ENCODE data around the gene SETX.

DNA sequence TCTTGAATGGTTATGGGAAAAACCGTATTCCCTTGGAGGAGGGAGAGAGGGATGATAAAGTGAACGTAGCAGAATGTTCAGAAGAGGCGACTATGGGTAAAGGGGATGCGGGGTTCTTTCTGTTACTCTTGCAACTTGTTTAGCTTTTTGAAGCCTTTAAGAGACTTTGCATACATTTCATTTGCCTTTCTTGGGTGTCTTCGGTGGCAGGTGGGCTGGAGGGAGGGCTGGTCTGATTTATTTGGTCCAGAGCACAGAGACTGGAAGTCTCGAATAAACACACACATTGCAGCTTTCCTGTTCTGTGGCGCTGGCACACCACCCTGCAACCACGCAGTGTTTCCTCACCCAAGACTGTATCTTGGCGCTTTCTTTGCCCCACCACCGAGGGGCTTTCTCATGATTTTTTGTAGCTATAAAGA, 28.7 kb upstream of the SETX start:
- TF ChIP-seq GATA3 (IDR thresholded peaks at IDR 0.05; ENCODE audit: low read depth, low read length) (no peak), GATA2 (IDR thresholded peaks at IDR 0.05; ENCODE audit: low read depth, low read length) (no peak)
